CD4-positive, alpha-beta T cell (primary cell): ENCODE data around the gene ACOT8. TPM values are rescaled to one million over a fixed set of nuclear protein-coding genes. Genes with fewer than 3 reads are reported as not detected.

Experiments
- ATAC-seq: fragments of 200-7000 bp; cut with Tn5 transposase; one replicate; pipeline ENCODE4 v1.10.0; 2022; ENCODE audit warnings: mild to moderate bottlenecking; ENCODE audit not compliant: poor library complexity
- CTCF ChIA-PET: fragments of 350-600 bp; sonication (Branson Sonifier 250); formaldehyde crosslinking; loops from one replicate; lab custom pipeline; 2021; ENCODE audit warnings: antibody characterized with exemption, inconsistent platforms; lab: Charles Lee
- POLR2A ChIA-PET: fragments of 350-600 bp; sonication (Branson Sonifier 250); formaldehyde crosslinking; loops from one replicate; lab custom pipeline; 2021; ENCODE audit warnings: antibody characterized with exemption, inconsistent platforms; lab: Charles Lee
- DNase-seq, 14 experiments: peaks; one replicate each; pipeline ENCODE4 v3.0.0-alpha.2; 2013 to 2020; ENCODE audit warnings: mixed read lengths in 2 of 14
- H3K27ac ChIP-seq, 2 donors: one replicate each; pipeline versions ENCODE4 v1.5.1 to v1.7.0; 2013; ENCODE audit warnings: low read length in 2 of 2, low read depth in 1 of 2, mild to moderate bottlenecking in 1 of 2
- H3K27me3 ChIP-seq, 2 experiments: 1 replicate in 1 of 2; 2 replicates in 1 of 2; pipeline versions ENCODE4 v1.6.1 to v1.7.0; 2013; ENCODE audit warnings: low read length in 2 of 2, control low read depth in 1 of 2, mild to moderate bottlenecking in 1 of 2, moderate library complexity in 1 of 2; ENCODE audit not compliant: insufficient read depth in 2 of 2, control insufficient read depth in 1 of 2
- H3K36me3 ChIP-seq: one replicate; pipeline ENCODE4 v1.6.1; 2013; ENCODE audit warnings: low read length, control low read depth; ENCODE audit not compliant: insufficient read depth
- H3K4me1 ChIP-seq: one replicate; pipeline ENCODE4 v1.6.1; 2013; ENCODE audit warnings: low read length, control low read depth; ENCODE audit not compliant: insufficient read depth
- H3K4me3 ChIP-seq: one replicate; pipeline ENCODE4 v1.5.1; 2013; ENCODE audit warnings: mild to moderate bottlenecking, low read length, moderate library complexity
- H3K9me3 ChIP-seq, 2 experiments: 1 replicate in 1 of 2; 2 replicates in 1 of 2; pipeline versions ENCODE4 v1.6.1 to v1.7.0; 2013; ENCODE audit warnings: low read length in 2 of 2, mild to moderate bottlenecking in 2 of 2, control low read depth in 1 of 2, moderate library complexity in 1 of 2; ENCODE audit not compliant: control insufficient read depth in 1 of 2, insufficient read depth in 1 of 2
- H3K27ac Mint-ChIP-seq: one replicate; pipeline ENCODE4 v1.8.0; 2020; ENCODE audit warnings: mixed read lengths
- H3K27me3 Mint-ChIP-seq: one replicate; pipeline ENCODE4 v1.8.0; 2021; ENCODE audit warnings: mixed read lengths
- H3K36me3 Mint-ChIP-seq: one replicate; pipeline ENCODE4 v1.8.0; 2021; ENCODE audit warnings: low read depth, mixed read lengths
- H3K4me1 Mint-ChIP-seq: one replicate; pipeline ENCODE4 v1.8.0; 2021; ENCODE audit warnings: low read depth, mixed read lengths
- H3K4me3 Mint-ChIP-seq: one replicate; pipeline ENCODE4 v1.8.0; 2020; ENCODE audit warnings: mild to moderate bottlenecking, mixed read lengths
- H3K9me3 Mint-ChIP-seq: one replicate; pipeline ENCODE4 v1.8.0; 2020; ENCODE audit warnings: mixed read lengths
- intact Hi-C, 2 experiments: fragments of 100-400 bp; cut with DNase I in 1 of 2; cut with micrococcal nuclease in 1 of 2; formaldehyde crosslinking; loops; one replicate each; pipeline versions ENCODE4 v1.15.1 to v1.9.0; 2023 to 2025; cut with DNase I, micrococcal nuclease
- total RNA-seq, 174 experiments: library from RNA in 2 of 174; stranded (reverse) in 2 of 174; gene quantifications; one replicate each; pipeline ENCODE4 v1.2.3 and lab custom pipeline; 2021 to 2026
- TF ChIP-seq, protein P1 (sequence below): fragments of 200-600 bp; IDR thresholded peaks from one replicate; pipeline ENCODE4 v1.8.0; 2022; ENCODE audit warnings: antibody characterized with exemption, mild to moderate bottlenecking

Gene ACOT8
- total RNA-seq, 2 experiments from 2014 or later = 19.1 to 19.9 TPM

DNA sequence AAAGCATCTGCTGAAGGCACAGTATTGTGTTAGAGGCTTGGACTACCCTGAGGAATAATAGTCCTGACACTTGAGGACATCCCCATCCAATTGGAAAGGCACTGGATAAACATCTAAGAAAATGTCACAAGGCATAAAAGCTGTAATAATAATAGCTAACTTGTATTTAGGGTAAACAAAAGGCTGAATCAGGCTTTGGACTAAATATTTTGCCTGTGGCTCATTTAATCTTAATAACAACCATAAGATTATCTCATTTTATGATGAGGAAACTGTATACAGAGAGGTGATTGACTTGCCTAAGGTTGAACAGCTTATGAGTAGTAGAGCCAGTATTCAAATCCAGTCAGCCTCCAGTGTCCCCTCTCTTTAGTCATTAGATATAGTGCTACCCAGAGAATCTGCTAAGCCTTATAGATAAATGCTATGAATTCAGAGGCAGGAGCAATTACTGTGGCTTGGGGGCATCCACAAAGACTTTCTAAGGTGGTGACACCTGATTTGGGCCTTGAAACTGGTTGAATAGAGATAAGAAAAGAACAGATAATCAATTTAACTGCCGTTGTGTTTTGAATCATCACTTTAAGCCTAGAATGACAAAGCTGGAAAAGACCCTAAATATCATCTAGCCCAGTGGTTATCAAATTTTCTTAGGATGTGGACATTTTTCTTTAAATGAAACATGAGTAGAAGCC is 16.4 kb upstream of the ACOT8 start:
- Histone ChIP-seq H3K27me3 (no peaks in the 10 kb centered on the region), H3K9me3 (no peaks in the 10 kb centered on the region), H3K4me1 (no peaks in the 10 kb centered on the region), H3K4me3 (no peak overlapping the region), H3K36me3 (peaks cover 15% of the 10 kb centered on the region), H3K27ac (no peak overlapping the region)
- ChIA-PET POLR2A (no interaction called here), CTCF (no interaction called here)
- Mint-ChIP-seq H3K27ac (no peak overlapping the region), H3K4me3 (no peak overlapping the region), H3K27me3 (no peaks in the 10 kb centered on the region), H3K4me1 (no peaks in the 10 kb centered on the region), H3K9me3 (no peaks in the 10 kb centered on the region), H3K36me3 (peaks cover 7% of the 10 kb centered on the region)
- intact Hi-C loops = no loop called here
- ATAC-seq (no peak), DNase-seq (no peak)
- TF ChIP-seq, protein P1, sequence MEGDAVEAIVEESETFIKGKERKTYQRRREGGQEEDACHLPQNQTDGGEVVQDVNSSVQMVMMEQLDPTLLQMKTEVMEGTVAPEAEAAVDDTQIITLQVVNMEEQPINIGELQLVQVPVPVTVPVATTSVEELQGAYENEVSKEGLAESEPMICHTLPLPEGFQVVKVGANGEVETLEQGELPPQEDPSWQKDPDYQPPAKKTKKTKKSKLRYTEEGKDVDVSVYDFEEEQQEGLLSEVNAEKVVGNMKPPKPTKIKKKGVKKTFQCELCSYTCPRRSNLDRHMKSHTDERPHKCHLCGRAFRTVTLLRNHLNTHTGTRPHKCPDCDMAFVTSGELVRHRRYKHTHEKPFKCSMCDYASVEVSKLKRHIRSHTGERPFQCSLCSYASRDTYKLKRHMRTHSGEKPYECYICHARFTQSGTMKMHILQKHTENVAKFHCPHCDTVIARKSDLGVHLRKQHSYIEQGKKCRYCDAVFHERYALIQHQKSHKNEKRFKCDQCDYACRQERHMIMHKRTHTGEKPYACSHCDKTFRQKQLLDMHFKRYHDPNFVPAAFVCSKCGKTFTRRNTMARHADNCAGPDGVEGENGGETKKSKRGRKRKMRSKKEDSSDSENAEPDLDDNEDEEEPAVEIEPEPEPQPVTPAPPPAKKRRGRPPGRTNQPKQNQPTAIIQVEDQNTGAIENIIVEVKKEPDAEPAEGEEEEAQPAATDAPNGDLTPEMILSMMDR = no peak

DNA sequence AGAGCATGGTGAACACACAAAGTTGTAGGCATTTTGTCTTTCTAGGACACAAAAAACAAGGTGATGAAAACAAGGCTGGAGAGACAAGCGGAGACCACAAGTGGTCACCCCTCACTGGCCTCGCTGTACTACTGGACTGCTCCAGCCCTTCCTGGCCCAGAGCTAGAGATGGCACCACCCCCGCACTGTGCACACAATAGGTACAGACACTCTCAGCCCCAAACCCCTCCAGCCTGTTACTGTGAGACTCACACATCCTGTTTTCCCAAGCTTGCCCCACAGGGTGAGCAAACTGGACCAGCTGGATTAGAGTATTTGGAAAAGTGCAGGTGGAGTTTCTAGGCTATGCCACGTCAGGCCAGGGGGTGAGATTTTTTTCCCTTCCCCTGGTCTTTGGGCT is 15.4 kb upstream of the ACOT8 start:
- H3K4me1 Mint-ChIP-seq = no peaks in the 10 kb centered on the region
- ATAC-seq (no peak), DNase-seq (no peak)
- Histone ChIP-seq H3K27me3 (no peaks in the 10 kb centered on the region), H3K36me3 (peaks cover 6% of the 10 kb centered on the region), H3K4me1 (no peaks in the 10 kb centered on the region), H3K9me3 (no peaks in the 10 kb centered on the region), H3K27ac (no peak overlapping the region), H3K4me3 (no peak overlapping the region)
- TF ChIP-seq, protein P1 = no peak
- no peak overlapping the region for H3K27ac Mint-ChIP-seq
- H3K27me3 Mint-ChIP-seq = no peaks in the 10 kb centered on the region
- no peaks in the 10 kb centered on the region for H3K9me3 Mint-ChIP-seq
- POLR2A ChIA-PET = no interaction called here
- CTCF ChIA-PET = no interaction called here
- intact Hi-C loops = no loop called here
- H3K4me3 Mint-ChIP-seq = no peak overlapping the region
- peaks cover 7% of the 10 kb centered on the region for H3K36me3 Mint-ChIP-seq

DNA sequence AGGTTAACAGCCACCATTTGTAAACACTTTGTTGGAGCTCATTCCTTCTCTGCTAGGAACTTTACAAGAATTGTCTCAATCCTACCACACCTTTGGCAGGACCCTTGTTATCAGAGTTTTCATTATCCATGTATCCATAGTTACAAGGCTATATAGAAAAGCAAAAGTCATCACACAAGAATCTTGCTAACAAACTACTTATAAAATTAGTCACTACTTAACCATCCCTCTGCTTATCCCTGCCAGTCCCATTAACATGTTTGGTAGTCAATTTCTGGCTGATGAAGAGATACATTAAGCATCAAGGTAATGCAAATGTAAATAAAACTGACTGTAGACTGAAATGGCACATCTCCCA is 10.6 kb upstream of the ACOT8 start:
- intact Hi-C loops = no loop called here
- H3K27ac ChIP-seq = no peak overlapping the region
- no peak for DNase-seq
- no peaks in the 10 kb centered on the region for H3K27me3 ChIP-seq
- no peaks in the 10 kb centered on the region for H3K4me1 ChIP-seq
- no peaks in the 10 kb centered on the region for H3K9me3 Mint-ChIP-seq
- no peaks in the 10 kb centered on the region for H3K27me3 Mint-ChIP-seq
- no peak for ATAC-seq
- TF ChIP-seq, protein P1 = no peak
- H3K9me3 ChIP-seq = no peaks in the 10 kb centered on the region
- ChIA-PET POLR2A (no interaction called here), CTCF (no interaction called here)
- H3K36me3 ChIP-seq = no peaks in the 10 kb centered on the region
- H3K4me3 Mint-ChIP-seq = no peak overlapping the region
- H3K36me3 Mint-ChIP-seq = no peaks in the 10 kb centered on the region
- H3K4me3 ChIP-seq = no peak overlapping the region
- no peak overlapping the region for H3K27ac Mint-ChIP-seq
- no peaks in the 10 kb centered on the region for H3K4me1 Mint-ChIP-seq
